Gastroesophageal sphincter (tissue), 4 donors: ENCODE data around the gene E2F3. TPM values are rescaled to one million over a fixed set of nuclear protein-coding genes. Genes with fewer than 3 reads are reported as not detected.

ENCODE experiments used
- ATAC-seq: fragments of 150-250 bp; one replicate; pipeline ENCODE4 v1.9.1; 2016; ENCODE audit warnings: mild to moderate bottlenecking, moderate library complexity
- H3K27ac ChIP-seq, 4 donors: fragments of 200-600 bp; sonication (generic) in 3 of 4; 1 replicate in 3 of 4; 2 replicates in 1 of 4; pipeline ENCODE4 v1.5.1; 2016 to 2019
- H3K27me3 ChIP-seq: fragments of 200-600 bp; sonication (generic); one replicate; pipeline ENCODE4 v1.5.1; 2019
- H3K36me3 ChIP-seq, 2 donors: fragments of 200-600 bp; sonication (generic); one replicate each; pipeline ENCODE4 v1.5.1; 2019; ENCODE audit warnings: control low read depth in 1 of 2
- H3K4me1 ChIP-seq, 3 donors: fragments of 200-600 bp; sonication (generic); 1 replicate in 2 of 3; 2 replicates in 1 of 3; pipeline ENCODE4 v1.5.1; 2016 to 2019; ENCODE audit warnings: control low read depth in 2 of 3
- H3K4me3 ChIP-seq, 2 donors: fragments of 200-600 bp; sonication (generic); one replicate each; pipeline ENCODE4 v1.5.1; 2019; ENCODE audit warnings: mild to moderate bottlenecking in 1 of 2, moderate library complexity in 1 of 2
- H3K9me3 ChIP-seq, 3 donors: fragments of 200-600 bp; sonication (generic); one replicate each; pipeline ENCODE4 v1.5.1; 2017 to 2019; ENCODE audit warnings: control low read depth in 2 of 3
- CTCF ChIP-seq, 4 experiments: fragments of 200-600 bp in 2 of 4; fragments of 450-650 bp in 2 of 4; sonication (generic) in 1 of 4; IDR thresholded peaks; one replicate each; pipeline ENCODE4 v1.5.1; 2017 to 2019; ENCODE audit warnings: antibody characterized with exemption in 4 of 4, mild to moderate bottlenecking in 2 of 4, moderate library complexity in 2 of 4
- EP300 ChIP-seq: sonication (generic); formaldehyde crosslinking; IDR thresholded peaks from one replicate; pipeline ENCODE4 v1.6.1; 2017; ENCODE audit warnings: antibody characterized with exemption, mild to moderate bottlenecking
- POLR2A ChIP-seq, 2 donors: fragments of 450-650 bp; IDR thresholded peaks; one replicate each; pipeline ENCODE4 v1.6.1; 2017; ENCODE audit warnings: antibody characterized with exemption in 2 of 2, mild to moderate bottlenecking in 2 of 2, moderate library complexity in 1 of 2
- POLR2AphosphoS5 ChIP-seq: sonication (generic); formaldehyde crosslinking; IDR thresholded peaks from one replicate; pipeline ENCODE4 v1.6.1; 2017; ENCODE audit warnings: antibody characterized with exemption
- WGBS, 2 donors: methylation state at CpG; one replicate each; pipeline ENCODE4 v1.1.5; 2018; ENCODE audit warnings: low coverage in 1 of 2; 5-methylcytosine and 5-hydroxymethylcytosine counted together
- total RNA-seq, 4 donors: library from RNA; depleted of rRNA; stranded (reverse); fragments of >200 nt; gene quantifications; one replicate each; pipeline ENCODE4 v1.1.0, GENCODE V29; 2016

The E2F3 gene
- total RNA-seq, 4 donors from 2014 or later, result 3.4 to 6.5 (median 5.2) TPM

DNA sequence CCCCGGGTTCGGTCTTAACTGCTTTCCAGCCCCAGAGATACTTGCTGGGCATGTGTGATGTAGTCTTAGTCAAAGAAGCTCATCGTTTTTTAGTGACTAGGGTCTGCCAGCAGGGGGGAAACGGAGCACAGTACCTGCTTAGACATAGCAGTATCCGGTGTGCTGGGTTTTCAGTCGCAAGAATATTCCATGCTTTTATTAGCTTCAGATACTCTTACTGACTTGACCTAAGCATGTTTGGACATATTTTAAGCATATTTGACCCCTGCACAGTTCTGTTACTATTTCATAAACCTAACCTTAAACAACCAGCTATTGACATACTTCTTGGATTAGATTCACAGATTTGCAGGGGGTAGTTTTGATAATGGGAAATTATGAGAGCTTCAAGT is 3.0 kb downstream of the E2F3 start:
- Histone ChIP-seq H3K9me3 (no peaks in the 10 kb centered on the region), H3K4me3 (peak overlapping the region; percentile 64 to 87), H3K27ac (peak overlapping the region in 3 of 4 donors; percentile 85 to 92 (median 86)), H3K36me3 (no peaks in the 10 kb centered on the region), H3K27me3 (no peaks in the 10 kb centered on the region), H3K4me1 (peaks cover 0 to 19% (median 3%) of the 10 kb centered on the region in 3 donors)
- no peak for ATAC-seq
- TF ChIP-seq POLR2AphosphoS5 (no peak), CTCF (IDR thresholded peaks at IDR 0.05) (peak in 2 of 4 experiments; percentile 42 to 44), EP300 (no peak), POLR2A (IDR thresholded peaks at IDR 0.05) (no peak)
- WGBS, 2 donors, result 0 to 3% methylated on average over 3 to 6 of the region's 6 CpGs

- no peaks in the 10 kb centered on the region for H3K9me3 ChIP-seq
- TF ChIP-seq POLR2A (IDR thresholded peaks at IDR 0.05), result no peak
- TF ChIP-seq POLR2AphosphoS5, result no peak
- no peak for TF ChIP-seq EP300
- TF ChIP-seq CTCF (IDR thresholded peaks at IDR 0.05), result no peak
- ATAC-seq, result no peak
Observed at GRCh38 chr6:20408851-20409250, 7.2 kb downstream of the E2F3 start.

DNA sequence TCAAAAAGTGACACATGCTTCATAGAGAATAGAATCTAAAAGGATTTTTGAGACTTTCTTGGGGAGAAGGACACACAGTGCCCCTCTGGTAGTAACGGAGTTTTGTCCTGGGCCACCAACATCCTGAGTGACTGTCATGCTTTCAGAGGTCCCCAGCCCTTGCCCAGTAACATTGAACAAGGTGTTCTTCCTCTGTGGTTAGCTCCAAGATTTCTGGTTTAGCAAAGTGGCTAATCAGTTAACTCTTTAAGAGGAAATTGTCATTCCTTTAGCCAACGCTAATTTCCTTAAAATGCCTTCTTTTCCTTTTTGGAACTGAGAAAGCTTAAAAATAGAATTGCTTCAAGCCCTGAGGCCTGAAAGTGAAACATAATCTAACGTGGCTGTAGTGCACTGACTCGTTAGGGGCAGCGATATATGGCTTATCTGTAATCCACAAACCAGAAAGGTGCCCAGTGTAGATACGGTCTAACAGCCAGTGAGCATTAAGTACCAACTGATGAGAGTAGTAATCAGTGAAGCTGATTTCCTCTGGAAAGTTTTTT is 7.8 kb downstream of the E2F3 start:
- H3K9me3 ChIP-seq, result no peaks in the 10 kb centered on the region
- H3K4me3 ChIP-seq, result no peak overlapping the region
- H3K36me3 ChIP-seq, result no peaks in the 10 kb centered on the region
- H3K27me3 ChIP-seq, result no peaks in the 10 kb centered on the region
- TF ChIP-seq EP300 (no peak), CTCF (IDR thresholded peaks at IDR 0.05) (no peak), POLR2AphosphoS5 (no peak), POLR2A (IDR thresholded peaks at IDR 0.05) (no peak)
- WGBS, 2 donors, result 67 to 72% methylated on average over 6 of the region's 6 CpGs
- H3K27ac ChIP-seq, result no peak overlapping the region
- ATAC-seq, result no peak
- peaks cover 0 to 5% (median under 1%) of the 10 kb centered on the region in 3 donors for H3K4me1 ChIP-seq

More at GRCh38 chr6:20408851-20409250, 7.2 kb downstream of the E2F3 start:
- Histone ChIP-seq H3K36me3 (no peaks in the 10 kb centered on the region), H3K27ac (no peak overlapping the region), H3K27me3 (no peaks in the 10 kb centered on the region), H3K4me1 (peaks cover 0 to 11% (median 3%) of the 10 kb centered on the region in 3 donors), H3K4me3 (no peak overlapping the region)
- 89 to 94% methylated on average over 2 to 4 of the region's 4 CpGs for WGBS, 2 donors

DNA sequence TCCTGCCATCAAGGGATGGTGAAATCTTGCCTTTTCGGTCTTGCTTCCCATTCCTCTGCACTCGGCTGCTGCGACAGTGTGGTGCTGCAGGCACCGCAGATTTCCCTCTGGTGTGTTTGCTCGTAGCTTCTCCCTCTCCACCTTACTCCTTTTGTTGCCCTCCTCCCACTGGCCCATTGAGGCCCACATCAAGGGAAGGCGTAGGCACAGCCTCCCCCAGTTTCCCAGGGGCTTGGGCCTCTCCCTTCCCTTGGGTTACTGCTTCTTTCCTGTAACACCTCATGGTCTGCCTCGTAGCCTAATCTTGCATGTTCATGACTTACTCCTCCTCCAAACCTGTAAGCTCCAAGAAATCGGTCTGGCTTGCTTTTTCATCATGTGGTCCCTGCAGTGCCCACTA is 9.9 kb downstream of the E2F3 start:
- no peak for ATAC-seq
- H3K4me1 ChIP-seq, result no peaks in the 10 kb centered on the region
- no peaks in the 10 kb centered on the region for H3K27me3 ChIP-seq
- 84 to 86% methylated on average over 7 to 8 of the region's 8 CpGs for WGBS, 2 donors
- H3K4me3 ChIP-seq, result no peak overlapping the region
- TF ChIP-seq EP300, result no peak
- TF ChIP-seq CTCF (IDR thresholded peaks at IDR 0.05), result no peak
- no peak for TF ChIP-seq POLR2AphosphoS5
- TF ChIP-seq POLR2A (IDR thresholded peaks at IDR 0.05), result no peak
- no peaks in the 10 kb centered on the region for H3K9me3 ChIP-seq
- H3K27ac ChIP-seq, result no peak overlapping the region
- no peaks in the 10 kb centered on the region for H3K36me3 ChIP-seq

DNA sequence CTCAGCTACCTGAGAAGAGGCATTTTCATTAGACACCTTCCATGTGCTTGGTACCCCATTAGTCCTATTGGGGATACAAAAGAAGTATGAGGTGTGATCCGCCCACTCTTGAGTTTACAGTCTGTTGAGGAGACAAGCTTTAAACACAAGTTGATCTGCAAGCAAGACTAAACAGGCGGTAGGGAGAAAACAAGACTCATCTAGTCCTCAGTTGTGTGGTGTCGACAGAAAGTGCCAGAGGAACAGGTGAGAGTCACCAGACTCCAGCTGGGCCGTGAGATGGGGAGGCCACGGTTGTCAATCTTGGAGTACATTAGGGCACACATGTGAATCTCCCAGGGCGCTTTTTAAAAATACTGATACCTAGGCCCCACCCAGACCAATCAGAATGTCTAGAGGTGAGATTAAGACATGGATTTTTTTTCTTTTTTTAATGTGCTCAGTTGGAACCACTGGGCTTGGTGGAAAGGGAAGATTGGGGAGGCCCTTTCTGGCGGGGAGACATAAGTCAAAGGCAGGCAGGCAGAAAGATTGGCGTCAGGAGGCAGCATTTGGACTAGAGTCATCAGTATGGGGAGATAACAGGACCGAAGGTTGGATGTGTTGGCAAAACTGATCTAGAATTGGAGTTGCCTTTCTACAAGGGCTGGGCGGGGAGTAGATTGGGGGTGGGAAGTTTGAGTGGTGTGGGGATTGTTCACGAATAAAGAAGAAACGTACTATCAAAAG is 10.4 kb downstream of the E2F3 start:
- Histone ChIP-seq H3K27ac (no peak overlapping the region), H3K4me1 (no peaks in the 10 kb centered on the region), H3K36me3 (no peaks in the 10 kb centered on the region), H3K4me3 (no peak overlapping the region), H3K27me3 (no peaks in the 10 kb centered on the region), H3K9me3 (no peaks in the 10 kb centered on the region)
- WGBS, 2 donors, result 87 to 97% methylated on average over 8 of the region's 12 CpGs
- TF ChIP-seq CTCF (IDR thresholded peaks at IDR 0.05) (no peak), EP300 (no peak), POLR2AphosphoS5 (no peak), POLR2A (IDR thresholded peaks at IDR 0.05) (no peak)
- no peak for ATAC-seq
